GM18861 (cell line): ENCODE results near the gene SSBP4.
"Not testable (repeated sequence)": the region's sequence is repeated elsewhere in the genome, so short reads cannot be mapped to it uniquely, and the experiment has no call there.

Source experiments
- ATAC-seq: cut with Tn5 transposase; IDR thresholded peaks from one replicate; pipeline ENCODE4 v1.9.1; 2021; ENCODE audit not compliant: unreplicated experiment

The SSBP4 gene

DNA sequence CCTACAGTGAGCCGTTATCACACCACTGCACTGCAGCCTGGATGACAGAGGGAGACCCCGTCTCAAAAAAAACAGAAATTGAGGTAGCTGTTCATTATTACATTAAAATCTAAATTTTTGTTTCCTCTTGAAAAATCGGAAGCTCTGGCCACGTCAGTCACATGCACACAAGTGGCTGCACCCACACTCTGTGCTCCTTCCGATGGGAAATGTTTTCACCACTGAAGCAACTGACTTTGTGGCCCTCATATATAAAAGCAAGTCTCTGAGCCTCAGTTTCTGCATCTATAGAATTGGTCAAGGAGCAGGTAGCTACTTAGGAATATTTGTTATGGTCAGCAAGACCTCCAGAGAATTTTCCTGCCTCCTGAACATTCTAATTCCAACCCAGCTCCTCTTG, 26.3 kb upstream of the SSBP4 start:
- no peak for ATAC-seq

DNA sequence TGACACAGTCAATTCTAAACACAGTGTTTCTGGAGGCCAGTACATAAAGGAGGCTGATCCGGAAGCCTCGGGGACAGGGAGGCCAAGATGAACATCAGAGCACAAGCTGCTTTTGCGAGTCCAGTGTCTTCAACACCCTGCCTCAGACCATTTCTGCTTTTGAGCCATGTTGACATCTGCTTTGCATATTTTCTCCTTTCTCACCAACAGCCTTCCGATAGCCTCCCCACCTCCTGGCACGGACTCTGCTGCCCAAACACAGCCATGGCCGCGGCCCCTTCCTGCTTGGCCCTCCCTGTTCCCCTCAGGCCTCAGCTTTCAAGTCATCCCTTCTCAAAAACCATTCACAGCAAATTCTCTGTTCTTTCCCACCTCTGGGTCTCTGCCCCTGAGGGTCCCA, 25.4 kb upstream of the SSBP4 start:
- no peak for ATAC-seq

DNA sequence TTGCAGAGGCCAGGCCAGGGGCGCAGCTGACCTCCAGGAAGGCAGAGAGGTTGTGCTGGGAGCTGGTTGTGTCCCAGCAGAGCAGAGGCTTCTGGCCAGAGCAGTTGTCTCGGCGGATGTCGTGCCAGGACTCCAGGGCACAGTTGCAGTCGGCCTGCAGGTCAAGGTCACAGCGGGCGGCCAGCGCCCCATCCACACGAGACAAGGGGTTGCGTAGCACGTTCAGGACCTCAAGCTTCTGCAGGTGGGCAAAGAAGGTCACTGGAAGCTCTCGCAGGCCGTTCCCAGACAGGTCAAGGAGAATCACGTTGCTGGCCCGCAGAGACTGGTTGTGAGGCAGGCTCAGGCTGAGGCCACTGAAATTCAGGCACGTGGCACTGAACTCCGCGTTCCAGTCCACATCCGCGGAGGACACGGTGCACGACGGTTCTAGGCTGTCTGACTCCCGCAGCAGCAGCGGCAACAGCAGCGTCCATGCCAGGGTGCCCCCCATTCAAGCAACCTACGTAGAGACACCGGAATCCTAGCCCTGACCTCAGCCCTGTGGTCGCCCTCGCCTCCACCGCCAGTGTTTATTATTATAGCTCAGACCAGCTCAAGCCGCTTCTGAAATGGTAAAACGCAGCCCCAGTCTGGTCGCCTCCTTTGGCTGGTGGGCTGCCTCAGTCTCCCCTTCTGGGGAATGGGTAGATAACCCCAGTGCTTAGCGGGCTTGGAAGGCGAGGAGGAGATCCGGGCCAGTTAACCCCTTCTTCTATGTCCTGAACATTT, 22.5 kb upstream of the SSBP4 start:
- ATAC-seq: no peak

GRCh38 chr19:18397242-18398202, 21.7 kb upstream of the SSBP4 start, which contains the start of gene LRRC25:
Gene LRRC25, minus strand, starts transcription at chr19:18397622. Its CDS starts 659 bp downstream, at chr19:18396963.
- no peak for ATAC-seq

DNA sequence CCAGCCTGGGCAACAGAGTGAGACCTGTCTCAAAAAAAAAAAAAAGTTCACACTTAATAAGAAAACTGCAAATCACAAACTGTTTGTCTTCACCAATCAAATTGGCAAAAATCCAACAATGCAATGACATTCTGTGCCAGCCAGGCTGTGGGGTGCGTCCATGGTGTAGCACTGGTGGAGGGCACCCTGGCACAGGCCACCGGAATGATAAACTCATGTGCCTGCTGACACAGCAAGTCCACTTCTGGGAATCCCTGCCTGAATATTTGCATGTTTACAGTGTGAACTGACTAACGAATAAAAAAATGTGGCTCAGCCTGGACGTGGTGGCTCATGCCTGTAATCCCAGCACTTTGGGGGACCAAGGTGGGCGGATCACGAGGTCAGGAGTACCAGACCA, 20.2 kb upstream of the SSBP4 start:
- ATAC-seq: no peak

DNA sequence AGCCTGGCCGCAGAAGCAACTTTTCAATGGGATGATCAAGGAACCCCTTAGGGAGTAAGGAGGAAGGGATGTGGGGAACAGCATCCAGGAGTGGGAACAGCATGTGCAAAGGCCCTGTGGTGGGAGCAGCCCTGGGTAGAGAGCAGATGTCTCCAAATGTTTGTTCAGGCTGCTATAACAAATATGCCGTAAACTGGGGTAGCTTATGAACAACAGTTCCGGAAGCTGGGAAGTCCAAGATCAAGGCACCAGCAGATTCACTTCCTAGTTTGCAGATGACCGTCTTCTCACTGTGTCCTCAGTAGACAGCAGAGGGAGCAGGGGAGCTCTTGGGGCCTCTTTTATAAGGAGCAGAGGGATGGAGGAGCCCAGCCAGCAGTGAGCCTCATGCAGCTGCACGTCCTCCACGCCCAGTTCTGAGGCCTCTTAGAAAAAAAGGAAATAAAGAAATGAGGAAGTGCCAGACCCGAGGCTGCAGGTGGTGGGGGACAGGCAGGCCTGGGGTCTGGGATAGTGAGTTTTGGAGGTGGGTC, 17.6 kb upstream of the SSBP4 start:
- no peak for ATAC-seq

- not testable (repeated sequence) for ATAC-seq
These were observed 16.5 kb upstream of the SSBP4 start for GRCh38 chr19:18402455-18403248.

DNA sequence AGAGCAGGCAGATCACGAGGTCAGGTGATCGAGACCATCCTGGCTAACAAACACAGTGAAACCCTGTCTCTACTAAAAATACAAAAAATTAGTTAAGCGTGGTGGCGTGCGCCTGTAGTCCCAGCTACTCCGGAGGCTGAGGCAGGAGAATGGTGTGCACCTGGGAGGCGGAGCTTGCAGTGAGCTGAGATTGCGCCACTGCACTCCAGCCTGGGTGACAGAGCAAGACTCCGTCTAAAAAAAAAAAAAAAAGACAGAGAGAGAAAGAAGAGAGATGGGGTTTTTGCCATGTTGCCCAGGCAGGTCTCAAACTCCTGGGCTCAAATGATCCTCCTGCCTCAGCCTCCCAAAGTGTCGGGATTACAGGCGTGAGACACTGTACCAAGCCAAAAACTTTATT, 13.4 kb upstream of the SSBP4 start:
- not testable (repeated sequence) for ATAC-seq

DNA sequence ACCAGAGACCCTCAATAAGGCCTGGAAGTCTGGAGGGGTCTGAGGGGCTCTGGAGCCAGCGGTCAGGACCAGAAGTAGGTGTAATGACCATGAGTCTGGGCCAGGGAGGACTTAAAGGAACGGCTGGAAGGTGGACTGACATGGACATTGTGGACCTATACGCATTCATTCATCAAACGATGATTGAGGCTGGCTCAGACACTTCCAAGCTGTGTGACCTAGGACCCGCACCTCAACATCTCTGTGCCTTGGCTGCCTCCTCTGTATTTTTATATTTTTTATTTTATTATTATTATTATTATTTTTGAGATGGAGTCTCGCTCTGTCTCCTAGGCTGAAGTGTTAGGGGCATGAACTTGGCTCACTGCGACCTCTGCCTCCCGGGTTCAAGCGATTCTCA, 12.4 kb upstream of the SSBP4 start:
- no peak for ATAC-seq

DNA sequence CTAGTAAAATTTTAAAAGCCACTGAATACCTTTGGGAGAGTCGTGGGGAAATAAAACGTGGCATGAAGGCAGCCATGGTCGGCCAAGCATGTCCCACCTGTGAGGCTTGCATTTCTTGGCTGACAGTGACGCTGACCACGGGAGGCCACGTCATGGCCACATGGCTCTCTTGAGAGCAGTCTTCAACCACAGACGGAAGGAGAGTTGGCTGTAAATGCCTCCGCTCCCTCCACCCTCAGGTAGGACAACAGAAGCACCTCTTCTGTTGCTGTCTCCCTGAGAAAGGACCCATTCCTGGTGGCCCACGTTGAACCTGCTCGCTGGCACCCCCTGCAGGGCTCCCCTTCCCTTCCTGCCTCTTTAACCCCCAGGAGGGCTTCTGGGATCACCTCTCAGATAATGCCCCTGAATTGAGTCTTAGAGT, 11.1 kb upstream of the SSBP4 start:
- peak; percentile 85 for ATAC-seq

DNA sequence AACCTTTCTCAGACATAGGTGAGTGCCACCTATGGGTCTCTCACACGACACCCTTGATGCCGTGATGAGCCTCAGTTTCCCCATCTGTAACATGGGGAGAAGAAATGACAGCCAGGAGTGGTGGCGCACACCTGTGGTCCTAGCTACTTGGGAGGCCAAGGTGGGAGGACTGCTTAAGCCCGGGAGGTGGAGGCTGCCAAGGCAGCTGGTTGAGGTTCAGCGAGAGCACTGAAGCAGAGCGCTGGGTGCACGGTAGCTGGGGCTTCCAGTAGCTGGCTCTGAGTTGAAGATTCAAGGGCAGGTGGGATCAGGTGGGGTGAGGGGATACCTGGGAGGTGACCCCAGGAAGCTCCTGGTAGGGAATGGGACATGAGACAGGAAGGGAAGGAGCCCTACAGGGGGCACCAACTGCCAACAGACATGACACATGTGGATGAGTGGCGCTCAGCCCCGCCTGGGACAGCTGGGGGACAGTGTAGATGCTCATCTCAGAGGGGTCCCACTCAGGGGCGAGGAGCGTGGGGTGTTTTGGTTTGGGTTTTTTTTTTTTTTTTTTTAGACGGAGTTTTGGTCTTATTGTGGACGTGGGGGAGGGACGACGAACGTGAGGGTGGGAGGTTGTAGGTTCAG, 6.5 kb upstream of the SSBP4 start:
- ATAC-seq: no peak

GRCh38 chr19:18414504-18415177, 4.6 kb upstream of the SSBP4 start:
- ATAC-seq: no peak

DNA sequence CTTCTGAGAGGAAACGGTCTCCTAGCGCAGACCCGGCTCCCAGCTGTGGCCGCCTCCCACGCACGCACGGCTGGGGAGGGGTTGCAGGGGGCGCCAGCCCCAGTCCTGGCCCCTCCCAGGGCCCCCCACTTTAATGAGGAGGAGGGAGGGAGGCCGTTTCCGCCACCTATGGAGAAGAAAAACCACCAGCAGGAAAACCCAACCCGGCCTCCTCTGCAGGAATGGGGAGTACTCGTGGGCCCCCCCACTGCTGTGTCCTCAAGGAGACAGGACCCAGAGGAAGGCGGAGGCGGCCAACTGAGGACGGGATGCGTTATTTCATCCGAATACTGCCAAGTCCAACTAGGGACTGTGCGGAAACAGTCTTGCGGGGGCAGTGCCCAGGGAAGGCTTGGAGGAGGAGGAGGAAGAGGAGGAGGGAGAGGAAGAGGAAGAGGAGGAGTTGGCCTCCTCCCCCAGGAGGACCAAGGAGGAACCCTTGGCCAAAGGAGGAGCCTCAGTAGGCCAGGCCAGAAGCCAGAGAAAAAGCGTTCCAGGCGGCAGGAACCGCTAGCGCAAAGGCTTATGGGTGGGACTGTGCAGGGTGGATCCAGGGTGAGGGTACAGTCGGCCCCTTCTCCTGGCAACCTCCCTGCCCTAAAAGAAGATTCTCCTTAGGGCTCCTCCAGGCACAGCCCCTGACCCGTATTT, 3.9 kb upstream of the SSBP4 start:
- no peak for ATAC-seq

GRCh38 chr19:18416778-18417249, 2.4 kb upstream of the SSBP4 start:
- no peak for ATAC-seq

- no peak for ATAC-seq
These were observed 1.8 kb upstream of the SSBP4 start for GRCh38 chr19:18417250-18418028.

GRCh38 chr19:18418029-18418482, 1.1 kb upstream of the SSBP4 start:
- ATAC-seq: no peak

- peak; percentile 1 for ATAC-seq
These were observed 559 bp upstream of the SSBP4 start for GRCh38 chr19:18418483-18419194.
